Left kidney (tissue), 2 donors: ENCODE results near the gene CHST10. TPM values are rescaled to one million over a fixed set of nuclear protein-coding genes. Genes with fewer than 3 reads are reported as not detected.

Source experiments
- DNase-seq: peaks from one replicate; pipeline ENCODE4 v3.0.0-alpha.2; 2013
- polyA plus RNA-seq: library from polyadenylated mRNA; unstranded; fragments of 120-200 nt; gene quantifications from one replicate; pipeline ENCODE4 v1.2.1, GENCODE V29; 2013; ENCODE audit not compliant: insufficient read length

CHST10 gene
- polyA plus RNA-seq, 1 donor = 22.0 TPM

DNA sequence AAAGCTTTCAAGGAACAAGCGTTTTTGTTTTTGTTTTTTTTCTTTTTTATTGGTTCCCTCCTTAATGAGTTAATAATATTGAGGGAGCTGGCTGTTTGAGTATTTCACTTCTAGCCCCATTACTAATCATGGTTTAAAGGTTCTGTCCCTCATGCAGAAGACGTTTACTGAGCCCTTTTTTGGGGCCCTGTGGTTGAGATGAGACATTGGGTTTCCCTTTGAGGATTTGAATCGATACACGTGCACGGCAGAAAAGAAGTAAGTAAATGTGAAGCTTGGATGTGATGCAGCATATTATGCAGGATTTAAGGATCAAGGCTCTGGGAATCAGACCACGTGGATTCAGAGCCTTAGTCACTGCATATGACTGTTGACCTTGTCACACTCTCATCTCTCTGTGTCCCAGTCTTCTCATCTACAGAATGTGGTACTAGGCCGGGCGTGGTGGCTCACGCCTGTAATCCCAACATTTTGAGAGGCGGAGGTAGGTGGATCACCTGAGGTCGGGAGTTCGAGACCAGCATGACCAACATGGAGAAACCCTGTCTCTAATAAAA lies 1.0 kb upstream of the CHST10 start:
- no peak for DNase-seq

DNA sequence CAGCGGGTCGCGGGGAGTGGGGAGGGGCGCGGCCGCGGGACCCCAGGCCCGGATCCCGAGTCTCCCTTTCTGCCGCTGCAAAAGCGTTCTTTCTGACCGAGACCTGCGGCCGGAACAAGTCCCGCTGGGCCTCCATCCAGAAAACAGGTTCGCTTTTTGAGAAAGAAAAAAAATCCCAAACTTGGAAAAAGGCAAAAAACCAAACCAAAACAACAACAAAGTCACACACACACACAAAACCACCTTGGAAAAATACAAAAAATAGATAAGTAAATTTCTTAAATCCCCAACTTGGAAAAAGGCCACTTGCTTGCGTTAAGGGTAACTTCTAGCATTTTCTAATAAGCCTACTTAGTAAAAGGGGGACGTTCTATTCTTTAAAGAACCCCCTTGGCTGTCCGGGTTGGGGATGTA lies 250 bp upstream of the CHST10 start:
- no peak for DNase-seq

DNA sequence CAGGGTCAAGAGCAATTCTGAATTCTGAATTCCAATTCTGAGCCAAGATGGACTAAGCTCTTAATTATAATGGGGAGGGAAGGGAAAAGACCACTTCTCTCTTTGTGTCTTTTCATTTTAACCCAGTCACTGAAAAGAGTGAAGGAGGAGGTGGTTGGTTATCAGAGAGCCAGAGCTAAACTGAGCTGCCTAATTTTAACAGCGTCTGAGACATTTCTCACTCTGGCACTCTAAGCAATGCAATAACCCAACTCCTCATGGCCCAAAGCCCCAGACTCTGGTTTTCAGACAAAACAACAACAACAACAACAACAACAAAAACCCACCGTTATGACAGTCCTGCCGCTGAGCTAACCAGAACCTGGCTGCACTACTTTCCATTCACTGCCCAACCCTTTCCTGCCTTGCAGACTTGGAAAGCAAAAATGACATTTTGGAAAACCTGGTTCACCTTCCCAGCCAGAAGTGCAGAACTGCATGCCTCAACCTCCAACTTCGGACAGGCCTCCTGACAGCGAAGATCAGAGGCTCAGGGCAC lies 1.0 kb downstream of the CHST10 start:
- no peak for DNase-seq

DNA sequence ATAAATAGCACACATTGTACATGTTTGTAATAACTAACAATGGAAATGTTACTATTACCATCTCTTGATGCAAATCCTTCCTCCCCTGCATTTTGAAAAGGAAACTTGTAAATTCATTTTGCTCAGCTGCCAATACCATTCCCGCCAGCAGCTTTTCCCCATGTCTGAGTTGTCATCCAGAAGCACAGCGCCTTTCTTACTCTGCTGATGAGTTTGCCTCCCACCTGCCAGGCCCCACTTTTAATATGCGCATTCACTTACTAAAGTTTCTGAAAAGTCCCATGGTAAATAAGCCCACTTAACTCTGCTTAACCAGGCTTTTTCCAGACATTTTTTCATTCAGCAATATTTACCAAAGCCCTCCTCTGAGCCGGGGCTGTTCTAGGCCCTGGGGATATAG lies 3.9 kb downstream of the CHST10 start:
- DNase-seq = no peak

DNA sequence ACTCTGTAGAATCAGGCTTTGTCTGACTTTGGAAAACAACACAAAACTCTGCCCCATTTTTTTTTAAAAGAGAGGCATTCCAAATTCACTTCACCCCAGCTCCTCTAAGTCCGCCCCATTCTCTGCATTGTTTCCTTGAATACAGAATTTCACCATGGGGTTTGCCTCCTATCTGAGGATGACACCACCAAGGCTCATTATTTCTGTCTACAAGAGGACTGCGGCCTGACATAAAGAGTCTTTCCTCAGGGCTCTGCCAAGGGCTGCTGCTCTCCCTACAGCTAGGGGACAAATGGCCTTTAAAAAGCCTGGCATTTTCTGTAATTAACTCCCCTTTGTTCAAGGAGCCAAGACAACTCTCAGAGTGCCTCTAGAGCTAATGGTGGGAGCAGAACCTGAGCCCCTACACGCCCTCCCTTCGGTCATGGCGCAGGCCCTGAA lies 4.6 kb downstream of the CHST10 start:
- no peak for DNase-seq

DNA sequence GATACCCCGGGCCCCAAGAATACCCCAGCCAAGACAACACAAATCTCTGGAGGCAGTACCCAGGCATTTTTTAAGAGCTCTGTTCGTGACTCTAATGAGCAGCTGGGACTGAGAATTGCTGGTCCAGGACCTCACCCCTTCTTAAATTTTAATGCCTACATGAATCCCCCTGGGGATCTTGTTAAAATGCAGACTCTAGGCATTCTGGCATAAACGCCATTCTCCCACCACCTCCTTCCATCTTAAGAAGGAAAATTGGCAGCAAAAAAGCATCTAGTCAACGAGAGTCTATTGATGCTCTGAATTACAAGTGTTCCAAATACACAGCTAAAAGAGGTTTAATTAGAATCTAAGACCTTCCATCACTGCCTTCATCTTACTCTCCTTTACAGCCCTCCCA lies 5.0 kb downstream of the CHST10 start:
- no peak for DNase-seq

DNA sequence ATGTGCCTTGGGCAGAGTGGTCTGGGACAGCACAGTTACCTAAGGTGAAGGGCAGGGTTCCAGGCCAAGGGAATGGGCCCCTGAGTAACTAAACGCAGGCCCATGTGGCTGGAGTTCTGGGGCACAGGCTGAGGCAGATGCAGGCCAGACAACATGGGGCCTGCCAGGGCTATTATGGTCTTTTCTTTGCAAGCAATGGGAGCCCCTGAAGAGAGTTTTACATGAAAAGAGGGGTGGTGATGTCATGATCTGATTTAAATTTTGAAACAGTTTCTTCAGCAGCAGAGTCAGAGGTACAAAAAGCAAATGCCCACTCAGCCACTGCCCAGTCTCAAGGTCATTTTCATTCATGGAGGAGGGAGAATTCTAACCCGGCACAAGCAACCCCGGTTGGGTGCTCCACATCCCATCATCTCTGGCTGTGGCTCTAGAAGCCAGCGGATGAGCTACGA lies 5.6 kb downstream of the CHST10 start:
- no peak for DNase-seq

DNA sequence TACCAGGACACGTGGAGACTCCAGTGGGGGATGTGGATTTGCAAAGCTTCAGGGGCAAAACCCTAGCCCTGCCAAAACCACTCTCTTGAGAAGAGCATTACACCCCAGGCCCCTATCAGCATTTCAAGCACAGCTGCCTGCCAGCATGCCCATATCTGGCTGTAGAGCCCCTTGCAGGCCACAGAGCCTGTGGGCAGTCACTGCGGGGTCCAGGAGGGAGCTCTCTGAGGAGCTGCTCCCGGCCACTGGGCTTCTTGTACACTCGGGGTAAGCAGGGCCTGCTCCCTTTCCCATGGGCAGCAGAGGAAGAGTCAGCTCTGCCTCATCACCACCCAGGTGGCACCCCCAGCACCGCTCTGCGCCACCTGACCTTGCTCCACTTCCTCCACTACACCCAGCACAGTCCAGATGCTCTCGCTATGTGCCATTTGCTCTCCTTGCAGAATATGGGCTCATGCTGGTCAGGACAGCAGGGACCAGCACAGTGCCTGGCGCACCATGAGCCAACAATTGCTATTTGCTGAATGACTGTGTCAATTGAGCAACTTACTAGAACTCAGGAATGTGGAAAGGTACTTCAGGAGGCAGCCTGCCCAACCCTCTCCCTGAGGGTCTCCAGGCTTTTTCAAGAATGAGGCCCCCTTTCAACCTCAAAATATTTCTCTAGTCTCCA lies 7.4 kb downstream of the CHST10 start:
- DNase-seq = no peak

DNA sequence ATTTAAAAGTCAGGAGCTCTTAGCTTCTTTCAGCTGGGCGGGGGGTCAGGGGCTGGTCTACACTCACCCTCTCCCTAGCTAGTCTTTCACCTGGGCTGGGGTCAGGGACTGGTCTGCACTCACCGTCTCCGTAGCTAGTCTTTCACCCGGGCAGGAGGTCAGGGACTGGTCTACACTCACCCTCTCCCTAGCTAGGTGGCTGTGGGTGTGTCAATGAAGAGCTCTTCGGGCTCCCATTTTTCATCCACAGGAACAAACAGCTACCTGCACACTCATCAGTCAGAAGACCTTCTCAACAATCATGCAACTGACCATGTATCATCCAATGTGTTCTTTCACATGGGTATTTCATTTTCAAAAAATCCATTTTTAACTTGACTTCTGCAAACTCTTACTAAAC lies 8.0 kb downstream of the CHST10 start:
- DNase-seq = no peak

DNA sequence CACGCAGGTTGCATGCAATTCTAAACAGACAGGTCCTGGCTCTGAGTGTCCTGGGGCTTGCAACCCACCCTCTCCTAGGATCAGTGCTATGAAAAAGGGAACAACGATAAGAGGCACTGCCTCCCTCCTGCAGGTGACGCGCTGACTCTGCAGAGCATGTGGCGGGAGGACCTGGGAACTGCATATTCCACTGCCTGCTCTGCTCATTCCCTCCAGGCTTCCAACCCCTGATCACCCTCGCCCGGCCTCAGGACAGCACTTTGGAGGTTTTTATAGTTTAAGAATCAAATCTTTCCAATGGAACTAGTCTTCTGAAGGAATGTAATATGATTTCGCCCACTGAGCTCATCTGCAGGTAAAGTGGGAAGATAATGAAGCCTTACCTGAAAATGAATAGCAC lies 8.5 kb downstream of the CHST10 start:
- no peak for DNase-seq

DNA sequence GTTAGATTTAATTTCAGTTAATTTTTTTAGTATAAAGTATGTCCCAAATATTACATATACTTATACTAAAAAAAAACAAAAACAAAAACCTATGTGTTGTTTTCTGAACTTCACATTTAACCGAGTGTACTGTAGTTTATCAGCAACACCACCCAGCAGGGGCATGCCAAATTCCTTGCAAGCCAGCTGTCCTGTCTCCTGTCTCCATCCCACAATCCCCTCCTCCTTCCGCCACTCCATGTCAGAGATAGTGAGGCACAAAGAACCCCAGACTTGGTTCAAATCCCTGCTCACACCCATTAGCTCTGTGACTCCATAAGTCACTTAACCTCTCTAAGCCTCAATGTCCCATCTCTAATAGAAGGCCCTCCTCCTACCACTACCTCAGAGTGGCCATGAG lies 9.4 kb downstream of the CHST10 start:
- no peak for DNase-seq

DNA sequence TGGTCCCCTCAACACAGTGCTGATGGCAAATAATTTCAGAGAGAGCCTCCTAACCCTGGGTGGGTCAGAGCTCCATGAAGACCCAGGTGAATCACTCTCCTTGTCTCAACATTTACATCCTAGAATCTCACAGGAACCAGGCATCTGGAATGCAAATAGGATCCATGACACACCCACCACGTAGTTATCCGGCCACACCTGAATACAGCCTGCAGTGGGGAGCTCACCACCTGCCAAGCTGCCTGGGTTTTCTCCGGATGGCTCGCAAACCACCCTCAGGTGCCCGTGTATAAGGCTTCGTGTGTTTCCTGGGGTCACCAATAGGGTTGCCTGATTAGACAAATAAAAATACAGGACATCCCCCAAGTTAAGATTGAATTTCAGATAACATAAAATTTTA lies 9.9 kb downstream of the CHST10 start:
- no peak for DNase-seq

DNA sequence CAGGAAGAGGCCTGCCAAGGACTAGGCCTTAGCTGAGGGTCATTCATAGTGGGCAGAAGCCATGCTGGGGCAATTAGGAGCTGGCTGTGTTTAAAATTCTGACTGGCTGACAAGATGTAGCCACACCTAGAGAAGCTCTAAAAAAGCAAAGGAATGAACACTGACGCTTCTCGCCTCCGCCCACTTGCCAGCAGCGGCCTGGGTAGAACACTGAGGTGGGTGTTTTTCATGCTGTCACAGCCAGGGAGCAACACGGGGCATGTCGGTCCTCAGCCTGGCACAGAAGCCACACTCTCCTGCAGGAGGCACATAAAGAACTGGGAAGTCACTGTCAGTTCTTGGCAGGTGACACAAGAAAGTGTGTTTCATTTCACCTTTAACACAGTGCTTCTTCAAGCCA lies 10.4 kb downstream of the CHST10 start:
- DNase-seq = no peak

DNA sequence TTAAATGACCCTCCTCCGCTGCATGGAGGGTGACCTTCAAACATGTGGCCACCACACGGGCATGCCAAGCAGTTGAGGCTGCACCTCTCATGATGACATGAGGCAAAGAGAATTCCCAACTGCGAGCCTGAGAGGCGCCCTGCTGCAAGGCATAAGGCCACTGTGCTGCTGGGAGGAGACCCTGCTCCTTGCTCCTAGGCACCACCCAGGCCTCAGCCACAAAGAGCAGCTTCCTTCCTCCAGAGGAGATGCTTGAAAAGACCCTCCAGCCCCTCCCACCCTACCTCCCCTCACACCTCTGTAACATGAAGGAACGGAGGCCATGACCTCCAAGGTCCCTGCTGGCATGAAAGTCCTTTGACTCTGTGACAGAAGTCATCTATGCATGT lies 11.4 kb downstream of the CHST10 start:
- no peak for DNase-seq

DNA sequence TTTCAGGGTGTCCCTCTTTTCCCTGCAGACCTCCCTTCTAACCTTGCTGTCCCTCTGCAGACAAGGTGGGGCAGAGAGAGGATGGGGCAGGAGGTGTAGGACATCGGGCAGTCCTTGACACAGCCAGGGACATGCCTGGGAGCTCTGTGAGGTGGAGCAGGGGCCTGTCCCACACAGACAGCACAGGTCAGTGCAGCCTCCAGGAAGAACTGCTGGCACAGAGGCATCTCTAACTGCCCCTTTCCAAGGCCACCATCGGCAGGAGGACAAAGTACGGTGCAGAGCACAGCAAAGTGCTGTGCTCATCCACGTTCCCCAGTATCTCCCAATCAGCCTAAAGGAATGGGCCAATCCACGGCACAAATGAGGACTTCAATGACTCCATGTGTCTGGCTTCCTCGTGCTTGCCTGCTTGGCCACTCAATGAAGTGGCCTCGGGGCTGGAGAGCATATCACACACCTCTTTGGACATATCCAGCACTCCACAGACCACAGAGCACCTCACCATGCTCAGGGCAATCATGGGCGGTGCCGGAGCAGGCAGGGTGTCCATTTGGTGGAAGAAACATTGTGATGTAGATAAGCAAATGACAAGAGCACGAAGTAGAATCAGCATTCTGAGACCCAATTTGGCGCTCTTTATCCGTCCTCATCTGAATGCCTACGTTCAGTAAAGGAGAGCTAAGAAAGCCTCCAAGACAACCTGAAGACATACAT lies 11.9 kb downstream of the CHST10 start:
- no peak for DNase-seq

DNA sequence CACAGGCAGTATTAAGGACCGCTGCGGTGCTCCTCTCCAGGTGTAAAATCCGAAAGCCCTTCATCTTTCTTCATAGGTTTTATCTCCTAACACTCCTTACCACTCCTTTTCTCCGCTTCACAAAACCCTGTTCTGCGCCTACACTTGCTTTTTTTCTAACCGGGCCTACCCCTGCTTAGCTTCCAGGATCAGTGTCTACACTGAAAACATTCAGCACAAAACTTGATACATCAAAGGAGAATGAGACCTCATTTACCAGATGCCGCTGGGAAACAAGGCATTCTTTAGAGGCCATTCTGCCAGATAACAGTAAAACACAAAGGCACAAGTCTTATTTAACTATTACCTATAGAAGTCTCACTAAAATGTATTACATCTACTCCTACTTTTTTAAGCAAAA lies 13.1 kb downstream of the CHST10 start:
- DNase-seq = no peak

DNA sequence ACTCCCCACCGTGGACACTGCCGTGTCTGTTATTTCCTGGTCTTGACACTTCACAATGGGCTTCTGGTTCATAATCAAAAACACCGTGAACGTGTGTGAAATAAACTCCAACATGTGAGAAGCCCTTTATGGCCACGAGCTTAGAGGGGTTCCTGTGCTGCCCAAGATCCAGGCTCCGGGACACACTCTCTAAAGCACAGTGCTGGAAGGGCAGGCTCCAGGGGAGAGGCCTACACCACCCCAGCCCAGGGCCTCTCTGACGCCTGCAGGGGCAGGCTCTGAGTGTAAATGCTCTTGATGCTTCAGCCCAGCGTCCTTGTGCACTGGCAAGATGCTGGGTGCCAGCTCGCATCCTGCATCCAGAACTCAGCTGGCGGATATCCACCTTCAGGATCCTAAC lies 13.7 kb downstream of the CHST10 start:
- DNase-seq = no peak

DNA sequence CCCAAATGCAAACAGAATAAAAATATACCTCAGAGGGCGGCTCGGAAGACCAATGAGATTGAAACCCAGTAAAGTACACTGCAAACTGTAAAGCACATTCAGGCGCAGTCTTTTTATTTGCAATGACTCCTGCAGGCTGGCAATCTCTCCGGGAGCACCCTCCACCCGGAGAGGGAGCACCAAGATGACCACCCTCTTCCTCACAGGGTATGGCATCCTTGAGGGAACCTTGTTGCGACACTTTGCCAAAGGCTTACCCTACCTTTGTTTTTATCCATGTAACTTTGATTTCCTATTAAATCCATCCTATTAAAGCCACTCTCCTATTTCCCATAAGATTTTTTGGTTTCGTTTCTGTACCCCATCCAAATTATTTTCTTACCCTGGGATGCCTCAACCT lies 16.2 kb downstream of the CHST10 start:
- no peak for DNase-seq

DNA sequence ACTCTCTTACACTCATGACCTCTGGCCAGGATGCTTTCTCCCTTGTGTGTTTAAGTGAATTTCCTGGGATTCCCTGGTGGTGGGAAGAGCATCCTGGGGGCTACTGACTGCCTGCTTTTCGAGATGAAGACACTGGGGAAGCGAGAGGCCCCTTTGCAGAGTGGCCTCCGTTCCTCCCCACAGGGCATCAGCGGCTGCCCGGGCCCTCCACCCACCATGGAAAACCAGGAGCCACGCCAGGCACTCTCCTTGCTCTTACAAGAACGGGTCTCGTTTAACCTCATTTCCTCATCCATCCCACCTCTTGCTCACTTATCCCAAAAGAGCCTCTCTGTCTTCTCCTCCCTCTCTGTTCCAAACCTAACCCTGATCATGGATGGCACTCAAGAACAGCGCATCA lies 17.8 kb downstream of the CHST10 start:
- DNase-seq = no peak

DNA sequence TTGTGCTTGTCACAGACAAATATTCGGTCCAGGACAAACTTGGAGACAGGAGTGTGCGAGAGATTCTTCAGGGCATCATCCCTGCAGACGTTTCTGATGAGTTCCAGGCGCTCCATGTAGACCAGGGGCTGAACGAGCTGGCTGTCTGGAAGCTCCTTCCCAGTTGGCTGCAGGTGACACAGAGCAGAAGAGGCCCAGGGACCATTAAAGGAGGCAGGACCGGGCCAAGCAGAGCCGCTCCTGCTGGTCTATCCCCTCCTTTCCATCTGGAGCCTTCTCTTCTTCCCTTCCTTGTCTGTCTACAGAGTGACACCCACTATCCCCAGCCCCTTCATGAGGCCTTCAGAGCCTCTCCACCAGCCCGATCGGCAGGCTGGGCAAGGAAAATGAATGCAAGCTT lies 19.5 kb downstream of the CHST10 start:
- no peak for DNase-seq

DNA sequence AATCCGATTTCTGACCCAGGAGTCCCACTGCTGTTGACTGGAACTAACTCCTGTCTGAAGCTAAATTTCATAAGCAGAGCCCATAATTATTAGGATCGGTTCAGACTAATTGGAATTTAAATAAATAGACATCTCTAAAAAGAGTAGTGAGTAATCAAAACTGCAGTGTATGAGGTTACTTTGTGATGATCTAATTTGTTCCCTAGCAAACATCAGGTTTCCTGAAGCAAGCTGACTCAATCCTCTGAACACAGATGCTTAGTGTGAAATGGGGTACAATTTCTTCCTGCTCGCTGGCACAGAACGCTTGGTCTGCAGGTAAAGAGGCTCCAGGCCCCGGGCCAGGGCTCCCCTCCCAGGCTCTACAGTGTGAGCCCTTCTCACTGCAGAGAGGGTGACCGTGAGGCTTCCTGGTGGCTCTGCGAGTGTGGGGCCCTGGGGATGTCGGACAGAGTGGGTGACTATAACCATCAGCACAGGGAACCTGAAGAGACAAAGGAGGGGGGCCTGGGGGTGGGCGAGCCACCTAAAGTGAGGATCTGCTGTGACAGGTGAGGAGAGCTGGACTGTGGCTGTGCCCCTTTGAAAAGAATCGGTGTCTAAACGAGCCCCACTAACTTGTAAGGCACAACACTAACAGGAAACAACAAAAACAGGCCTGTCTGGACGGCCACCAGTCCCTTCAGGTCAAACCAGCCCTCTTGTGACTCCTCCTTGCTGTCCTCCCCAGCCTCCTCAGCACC lies 20.2 kb downstream of the CHST10 start:
- no peak for DNase-seq

DNA sequence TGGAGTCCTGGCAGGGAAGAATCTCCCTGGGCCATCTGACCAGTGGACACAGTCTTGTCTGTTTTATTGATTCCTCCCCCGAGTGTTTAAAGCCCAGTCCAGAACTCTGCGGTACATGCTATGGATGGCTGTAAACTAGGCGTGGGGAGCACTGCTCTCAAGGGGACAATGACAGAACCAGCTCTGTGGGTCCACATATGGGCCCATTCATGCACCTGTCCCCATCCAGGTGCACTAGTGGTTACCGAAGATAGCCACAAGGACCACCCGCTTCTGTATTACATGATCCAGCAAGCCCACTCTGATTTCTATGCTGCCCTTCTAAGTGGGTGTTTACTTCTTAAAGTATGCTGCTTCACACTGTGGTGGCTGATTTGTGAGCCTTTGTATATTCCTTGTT lies 21.0 kb downstream of the CHST10 start:
- no peak for DNase-seq
